Tibial artery (tissue), 4 donors: ENCODE measurements around the gene TMEM63A.
A peak's percentile ranks its signal among the peaks of the same experiment; 100 is the strongest.
"Not testable (repeated sequence)": the region's sequence is repeated elsewhere in the genome, so short reads cannot be mapped to it uniquely, and the experiment has no call there.

ENCODE experiments used
- DNase-seq, 2 donors: peaks; one replicate each; pipeline ENCODE4 v3.0.0-alpha.2; 2019
- H3K27ac ChIP-seq, 2 donors: fragments of 200-600 bp; sonication (generic) in 1 of 2; 1 replicate in 1 of 2; 2 replicates in 1 of 2; pipeline ENCODE4 v1.5.1; 2018 to 2019; ENCODE audit warnings: mild to moderate bottlenecking in 1 of 2
- H3K27me3 ChIP-seq, 2 donors: fragments of 200-600 bp; sonication (generic) in 1 of 2; one replicate each; pipeline versions ENCODE4 v1.5.1 to v1.6.0; 2016 to 2019
- H3K36me3 ChIP-seq, 3 donors: fragments of 200-600 bp; sonication (generic) in 2 of 3; one replicate each; pipeline ENCODE4 v1.5.1; 2016 to 2019; ENCODE audit warnings: mild to moderate bottlenecking in 2 of 3
- H3K4me1 ChIP-seq, 4 donors: fragments of 200-600 bp; sonication (generic) in 2 of 4; 1 replicate in 3 of 4; 2 replicates in 1 of 4; pipeline ENCODE4 v1.5.1; 2016 to 2019
- H3K4me3 ChIP-seq, 2 donors: fragments of 200-600 bp; sonication (generic) in 1 of 2; 1 replicate in 1 of 2; 2 replicates in 1 of 2; pipeline ENCODE4 v1.5.1; 2018 to 2019; ENCODE audit warnings: mild to moderate bottlenecking in 2 of 2
- H3K9me3 ChIP-seq, 3 donors: fragments of 200-600 bp; sonication (generic) in 1 of 3; one replicate each; pipeline ENCODE4 v1.5.1; 2016 to 2019
- intact Hi-C: fragments of 100-400 bp; cut with DNase I; formaldehyde crosslinking; loops from one replicate; pipeline ENCODE4 v1.15.0; 2023; ENCODE audit warnings: low total_unique reads
- TF ChIP-seq, protein P1 (sequence below), 2 experiments: fragments of 200-600 bp in 1 of 2; fragments of 450-650 bp in 1 of 2; IDR thresholded peaks; one replicate each; pipeline ENCODE4 v1.5.1; 2017 to 2019; ENCODE audit warnings: antibody characterized with exemption in 2 of 2, mild to moderate bottlenecking in 1 of 2, moderate library complexity in 1 of 2

TMEM63A gene

DNA sequence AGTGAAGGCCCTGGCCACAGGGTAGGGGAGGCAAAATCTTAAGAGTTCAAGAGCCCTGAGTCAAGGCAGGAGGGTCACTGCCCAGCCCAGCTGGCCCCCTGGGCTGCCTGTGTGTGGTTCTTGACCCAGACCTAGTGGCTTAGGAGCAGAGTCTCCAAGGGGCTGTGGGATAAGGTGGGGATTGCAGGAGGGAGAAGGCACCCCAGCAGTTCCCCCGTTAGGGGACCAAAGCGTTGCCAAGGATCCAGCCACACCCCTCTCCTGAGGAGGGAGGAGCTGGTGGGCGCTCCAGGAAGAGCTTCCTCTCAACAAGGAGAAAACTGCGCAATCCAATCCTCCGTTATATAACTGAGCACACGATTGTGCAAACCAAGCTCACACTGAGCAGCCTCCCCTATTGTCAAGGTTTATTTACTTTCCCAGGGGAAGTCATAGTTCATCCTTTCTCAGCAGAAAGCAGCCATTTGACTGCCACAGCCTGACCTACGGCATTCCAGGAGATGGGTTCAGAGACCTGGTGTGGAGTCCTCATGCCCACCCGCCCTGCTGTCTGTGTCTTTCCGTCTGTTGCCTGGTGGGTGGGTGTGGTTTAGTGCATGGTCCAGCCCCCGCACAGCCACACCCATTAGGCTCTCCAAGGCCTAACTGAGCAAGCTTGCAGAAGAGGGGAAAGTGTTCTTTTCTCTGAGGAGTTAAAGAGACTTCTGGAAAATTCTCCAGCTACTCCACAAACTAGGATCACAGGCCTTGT is 68.8 kb downstream of the TMEM63A start:
- H3K4me3 ChIP-seq: no peak overlapping the region
- no peaks in the 10 kb centered on the region for H3K9me3 ChIP-seq
- H3K4me1 ChIP-seq: peaks cover 13 to 85% (median 72%) of the 10 kb centered on the region in 4 donors
- H3K36me3 ChIP-seq: no peaks in the 10 kb centered on the region
- peak in 1 of 2 donors; percentile 64 for DNase-seq
- TF ChIP-seq, protein P1, sequence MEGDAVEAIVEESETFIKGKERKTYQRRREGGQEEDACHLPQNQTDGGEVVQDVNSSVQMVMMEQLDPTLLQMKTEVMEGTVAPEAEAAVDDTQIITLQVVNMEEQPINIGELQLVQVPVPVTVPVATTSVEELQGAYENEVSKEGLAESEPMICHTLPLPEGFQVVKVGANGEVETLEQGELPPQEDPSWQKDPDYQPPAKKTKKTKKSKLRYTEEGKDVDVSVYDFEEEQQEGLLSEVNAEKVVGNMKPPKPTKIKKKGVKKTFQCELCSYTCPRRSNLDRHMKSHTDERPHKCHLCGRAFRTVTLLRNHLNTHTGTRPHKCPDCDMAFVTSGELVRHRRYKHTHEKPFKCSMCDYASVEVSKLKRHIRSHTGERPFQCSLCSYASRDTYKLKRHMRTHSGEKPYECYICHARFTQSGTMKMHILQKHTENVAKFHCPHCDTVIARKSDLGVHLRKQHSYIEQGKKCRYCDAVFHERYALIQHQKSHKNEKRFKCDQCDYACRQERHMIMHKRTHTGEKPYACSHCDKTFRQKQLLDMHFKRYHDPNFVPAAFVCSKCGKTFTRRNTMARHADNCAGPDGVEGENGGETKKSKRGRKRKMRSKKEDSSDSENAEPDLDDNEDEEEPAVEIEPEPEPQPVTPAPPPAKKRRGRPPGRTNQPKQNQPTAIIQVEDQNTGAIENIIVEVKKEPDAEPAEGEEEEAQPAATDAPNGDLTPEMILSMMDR (IDR thresholded peaks at IDR 0.05): no peak
- intact Hi-C loops: no loop called here
- H3K27me3 ChIP-seq: no peaks in the 10 kb centered on the region
- H3K27ac ChIP-seq: peak overlapping the region; percentile 63 to 93

DNA sequence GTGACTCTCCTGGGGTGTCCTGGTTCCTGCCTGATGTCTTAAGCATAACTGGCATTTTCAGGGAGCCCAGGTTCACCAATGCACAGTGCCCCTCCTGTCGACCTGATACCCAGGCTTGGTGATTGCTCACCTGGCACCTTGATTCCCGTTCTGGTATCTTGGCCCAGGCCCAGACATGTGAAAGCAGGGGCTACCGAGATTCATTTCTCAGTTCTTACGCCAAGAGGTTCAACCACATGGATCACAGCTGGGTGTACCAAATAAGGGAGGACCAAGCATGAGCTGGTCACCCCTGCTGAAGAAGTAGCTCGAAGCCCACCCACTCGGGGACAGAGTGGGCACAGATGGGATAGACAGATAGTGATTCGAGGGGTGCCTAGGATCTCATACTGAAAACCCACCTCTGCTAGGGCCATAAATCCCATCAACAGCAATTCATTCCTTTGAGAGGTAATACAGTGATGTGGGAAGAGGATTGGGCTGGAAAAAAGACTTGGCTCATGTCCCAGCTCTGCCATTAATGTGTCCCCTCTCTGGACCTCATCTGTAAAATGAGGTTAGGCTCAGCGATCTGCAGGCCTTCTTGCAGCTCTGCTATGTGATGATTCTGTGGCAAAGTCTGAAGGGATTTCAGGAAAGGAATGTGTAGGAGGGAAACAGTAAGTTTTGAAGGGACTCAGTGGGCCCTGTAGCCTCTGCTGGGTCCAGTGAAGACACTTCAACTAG is 69.5 kb downstream of the TMEM63A start:
- peaks cover 8 to 78% (median 65%) of the 10 kb centered on the region in 4 donors for H3K4me1 ChIP-seq
- H3K9me3 ChIP-seq: no peaks in the 10 kb centered on the region
- intact Hi-C loops: no loop called here
- TF ChIP-seq, protein P1 (IDR thresholded peaks at IDR 0.05): no peak
- no peak overlapping the region for H3K4me3 ChIP-seq
- DNase-seq: no peak
- no peaks in the 10 kb centered on the region for H3K36me3 ChIP-seq
- H3K27me3 ChIP-seq: no peaks in the 10 kb centered on the region
- peak overlapping the region in 1 of 2 donors; percentile 93 for H3K27ac ChIP-seq

DNA sequence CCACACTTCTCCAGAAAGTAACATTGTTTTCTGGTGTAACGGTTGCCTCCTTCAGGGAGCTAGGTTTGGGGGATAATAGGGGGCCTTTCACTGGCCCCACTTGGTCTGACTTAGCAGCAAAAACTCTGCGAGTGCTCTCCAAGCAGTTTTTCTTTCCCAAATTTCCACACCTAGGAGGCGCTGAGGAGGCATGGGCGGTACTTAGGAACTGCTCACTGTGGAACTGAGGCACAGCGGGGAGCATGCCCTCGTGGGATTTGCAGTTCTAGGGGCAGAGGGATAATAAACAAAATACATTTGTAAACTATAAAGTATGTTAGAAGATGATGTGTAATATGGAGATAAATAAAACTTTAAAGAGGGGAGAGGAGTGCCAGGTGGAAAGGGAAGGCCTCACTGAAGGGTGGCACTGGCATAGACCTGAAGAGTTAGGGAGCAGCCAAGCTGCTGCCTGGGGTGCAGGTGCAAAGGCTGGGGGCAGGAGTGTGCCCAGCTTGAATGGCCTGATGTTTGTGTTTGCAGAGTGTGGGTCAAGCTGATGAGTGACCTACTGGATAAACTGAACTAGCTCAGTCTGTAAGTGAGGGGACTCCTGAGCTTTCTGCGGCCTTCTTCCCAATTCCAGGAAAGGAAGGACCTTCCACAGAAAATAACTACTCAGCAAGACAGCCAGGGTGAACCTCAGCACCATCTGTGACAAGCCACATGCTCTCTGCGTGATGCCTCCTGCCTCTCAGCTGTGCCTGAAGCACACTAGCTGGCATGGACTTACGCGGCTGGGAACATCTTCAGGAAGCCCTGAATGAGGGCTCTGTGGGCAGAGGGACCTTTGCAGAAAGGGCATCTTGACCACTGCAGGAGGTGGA is 70.3 kb downstream of the TMEM63A start:
- Histone ChIP-seq H3K27me3 (no peaks in the 10 kb centered on the region), H3K4me3 (peak overlapping the region; percentile 58 to 82), H3K36me3 (no peaks in the 10 kb centered on the region), H3K9me3 (no peaks in the 10 kb centered on the region), H3K27ac (peak overlapping the region; percentile 68 to 74), H3K4me1 (peaks cover 8 to 70% (median 58%) of the 10 kb centered on the region in 4 donors)
- intact Hi-C loops: loop anchor here (2.0 kb wide), 1 partner anchor 35 kb away; the partner anchor contains the start of gene SRP9
- no peak for DNase-seq
- TF ChIP-seq, protein P1 (IDR thresholded peaks at IDR 0.05): no peak

DNA sequence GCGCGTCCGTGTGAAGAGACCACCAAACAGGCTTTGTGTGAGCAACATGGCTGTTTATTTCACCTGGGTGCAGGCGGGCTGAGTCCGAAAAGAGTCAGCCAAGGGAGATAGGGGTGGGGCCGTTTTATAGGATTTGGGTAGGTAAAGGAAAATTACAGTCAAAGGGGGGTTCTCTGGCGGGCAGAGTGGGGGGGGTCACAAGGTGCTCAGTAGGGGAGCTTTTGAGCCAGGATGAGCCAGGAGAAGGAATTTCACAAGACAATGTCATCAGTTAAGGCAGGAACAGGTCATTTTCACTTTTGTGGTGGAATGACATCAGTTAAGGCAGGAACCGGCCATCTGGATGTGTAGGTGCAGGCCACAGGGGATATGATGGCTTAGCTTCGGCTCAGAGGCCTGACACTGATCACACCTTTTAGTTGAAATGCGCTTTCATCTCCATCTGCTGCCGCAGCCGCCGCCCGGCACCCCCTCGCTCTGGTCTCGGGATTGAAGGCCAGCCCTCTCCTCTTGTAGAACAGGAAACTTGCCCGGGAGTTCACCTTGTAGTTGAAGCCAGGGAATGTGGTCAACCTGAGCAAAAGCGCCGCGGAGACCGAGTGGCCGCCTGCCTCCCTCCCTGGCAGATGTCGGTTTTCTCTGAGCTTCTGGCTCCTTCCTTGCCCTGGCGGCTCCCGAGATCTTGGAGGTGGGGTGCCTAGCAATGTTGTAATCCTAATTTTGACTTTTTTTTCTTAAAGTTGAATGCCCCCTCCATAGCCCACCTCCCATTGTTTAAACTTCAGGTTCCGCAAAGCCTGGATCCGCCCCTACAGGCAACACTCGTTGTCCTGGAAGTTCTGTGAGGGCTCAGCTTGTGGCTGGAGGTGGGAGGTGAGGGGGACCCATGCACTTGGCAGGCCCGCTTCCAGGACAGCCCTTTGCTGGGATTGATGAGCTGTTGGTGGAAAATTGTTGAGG is 71.3 kb downstream of the TMEM63A start:
- H3K36me3 ChIP-seq, H3K27me3 ChIP-seq, H3K9me3 ChIP-seq, DNase-seq: not testable (repeated sequence)
- peak overlapping the region; percentile 58 to 82 for H3K4me3 ChIP-seq
- peak overlapping the region; percentile 68 to 74 for H3K27ac ChIP-seq
- H3K4me1 ChIP-seq: peaks cover under 1 to 60% (median 48%) of the 10 kb centered on the region in 4 donors
- intact Hi-C loops: loop anchor here (2.0 kb wide), 1 partner anchor 34 kb away; the partner anchor contains the start of gene SRP9

DNA sequence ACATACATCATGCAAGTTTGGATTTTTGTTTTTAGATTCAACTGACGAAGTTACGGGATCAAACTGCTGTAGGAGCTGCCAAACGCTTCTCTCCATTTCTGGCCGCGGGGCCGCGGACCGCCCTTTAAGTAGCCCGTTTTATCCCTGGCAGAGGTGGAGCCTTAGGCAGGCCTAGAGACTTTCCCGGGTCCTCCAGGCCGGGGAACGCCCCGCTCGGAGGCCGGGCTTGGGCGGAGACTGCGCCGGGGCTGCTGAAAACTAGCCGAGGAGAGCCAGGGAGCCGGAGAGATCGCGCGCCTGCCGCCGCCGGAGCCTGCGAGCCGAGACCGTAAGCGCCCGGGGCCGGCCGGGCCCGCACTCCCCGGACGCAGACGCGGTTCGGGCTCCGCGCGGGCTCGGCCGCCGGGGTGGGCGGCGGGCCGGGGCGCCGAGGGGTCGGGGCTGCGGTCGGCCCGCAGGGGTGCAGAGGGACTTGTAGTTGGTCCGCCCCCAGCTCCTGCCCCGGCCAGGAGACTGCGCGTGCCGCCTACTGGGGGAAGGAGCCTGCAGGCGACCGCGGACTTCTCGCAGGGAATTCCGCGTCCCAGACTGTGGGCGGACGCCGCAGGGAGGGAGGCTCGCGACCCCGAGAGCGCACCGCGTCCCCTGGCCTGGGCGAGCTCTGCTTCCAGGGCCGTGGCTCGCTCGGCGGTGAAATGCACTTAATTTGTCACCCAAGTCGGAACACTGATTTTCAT is 72.2 kb downstream of the TMEM63A start, which contains the start of gene EPHX1:
Gene EPHX1, plus strand, starts transcription at position 283 of the 737 bp plus-strand sequence. CDS start 18,606 bp downstream, outside the sequence.
- peak; percentile 92 to 96 for DNase-seq
- intact Hi-C loops: loop anchor here (2.0 kb wide), 1 partner anchor 33 kb away; the partner anchor contains the start of gene SRP9
- Histone ChIP-seq H3K27me3 (no peaks in the 10 kb centered on the region), H3K27ac (peak within 1 kb of the TSS; percentile 68 to 74), H3K9me3 (no peaks in the 10 kb centered on the region), H3K4me1 (peaks cover 0 to 52% (median 41%) of the 10 kb centered on the region in 4 donors), H3K4me3 (peak within 1 kb of the TSS; percentile 58 to 82), H3K36me3 (no peaks in the 10 kb centered on the region)
- TF ChIP-seq, protein P1 (IDR thresholded peaks at IDR 0.05): peak; percentile 38 to 51
